SIG-M5 (cell line): ENCODE data around the gene RIMBP3C.
A peak's percentile ranks its signal among the peaks of the same experiment; 100 is the strongest.
"Not testable (repeated sequence)": the region's sequence is repeated elsewhere in the genome, so short reads cannot be mapped to it uniquely, and the experiment has no call there.

Experiments used
- DNase-seq: peaks from one replicate; lab custom pipeline; 2025; lab: John Stamatoyannopoulos, UW

The RIMBP3C gene

DNA sequence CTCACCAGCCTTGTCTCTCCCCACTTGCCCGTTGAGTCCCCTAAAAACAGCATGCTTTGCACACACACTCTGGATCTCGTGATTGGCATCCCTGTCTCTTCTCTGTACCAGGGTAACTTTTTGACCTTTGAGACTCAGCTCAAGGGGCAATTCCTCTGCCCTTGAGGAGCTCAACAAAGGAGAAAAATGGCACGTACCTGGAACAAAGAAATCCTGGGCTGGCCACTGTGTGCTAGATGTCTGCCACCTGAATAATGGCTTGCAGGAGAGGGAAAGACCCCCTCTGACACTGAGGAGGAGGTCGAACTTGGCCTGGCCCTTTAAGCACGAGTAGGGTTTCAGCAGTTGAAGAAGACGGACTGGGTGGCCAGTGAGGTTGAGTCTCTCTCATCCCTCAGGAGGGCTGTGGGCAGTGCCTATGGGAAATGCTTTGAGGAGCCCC, 22.1 kb upstream of the RIMBP3C start:
- no peak for DNase-seq

- DNase-seq: no peak
Observed at GRCh38 chr22:21571679-21572078, 20.4 kb upstream of the RIMBP3C start.

GRCh38 chr22:21570398-21570797, 19.1 kb upstream of the RIMBP3C start:
- no peak for DNase-seq

DNA sequence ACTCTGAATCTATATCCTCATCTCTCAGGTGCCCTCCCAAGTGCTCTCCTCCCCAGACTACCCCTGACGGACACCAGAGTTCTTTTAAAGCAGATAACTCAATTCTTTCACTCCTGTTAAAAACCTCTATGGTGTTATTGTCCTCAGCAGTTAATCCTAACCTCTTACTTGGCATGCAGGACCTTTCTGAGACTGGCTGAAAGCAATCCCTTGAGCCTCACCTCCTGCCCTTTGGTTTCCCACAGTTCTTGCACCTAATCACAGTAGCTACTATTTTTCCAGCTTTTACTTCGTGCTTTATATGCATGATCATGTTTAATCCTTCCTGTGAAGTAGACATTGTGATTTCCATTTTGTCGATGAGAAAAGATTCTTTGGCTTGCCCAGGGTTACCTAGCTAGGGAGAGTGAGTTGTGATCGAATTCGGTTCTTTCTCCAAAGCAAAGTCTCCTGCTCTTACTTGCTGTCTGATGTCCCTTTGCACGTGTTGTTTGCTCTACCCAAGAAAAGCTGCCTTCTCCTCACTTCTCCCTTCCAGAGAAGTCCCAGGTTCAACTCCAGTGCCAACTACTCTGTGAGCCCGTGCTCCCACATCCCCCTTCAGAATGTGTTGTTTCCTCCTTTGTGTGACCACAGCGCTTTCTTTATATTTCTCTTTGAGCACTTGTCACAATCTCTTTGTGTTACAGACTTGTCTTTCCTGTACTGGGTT, 18.4 kb upstream of the RIMBP3C start:
- DNase-seq: peak; percentile 65

GRCh38 chr22:21569076-21569427, 17.8 kb upstream of the RIMBP3C start:
- not testable (repeated sequence) for DNase-seq

DNA sequence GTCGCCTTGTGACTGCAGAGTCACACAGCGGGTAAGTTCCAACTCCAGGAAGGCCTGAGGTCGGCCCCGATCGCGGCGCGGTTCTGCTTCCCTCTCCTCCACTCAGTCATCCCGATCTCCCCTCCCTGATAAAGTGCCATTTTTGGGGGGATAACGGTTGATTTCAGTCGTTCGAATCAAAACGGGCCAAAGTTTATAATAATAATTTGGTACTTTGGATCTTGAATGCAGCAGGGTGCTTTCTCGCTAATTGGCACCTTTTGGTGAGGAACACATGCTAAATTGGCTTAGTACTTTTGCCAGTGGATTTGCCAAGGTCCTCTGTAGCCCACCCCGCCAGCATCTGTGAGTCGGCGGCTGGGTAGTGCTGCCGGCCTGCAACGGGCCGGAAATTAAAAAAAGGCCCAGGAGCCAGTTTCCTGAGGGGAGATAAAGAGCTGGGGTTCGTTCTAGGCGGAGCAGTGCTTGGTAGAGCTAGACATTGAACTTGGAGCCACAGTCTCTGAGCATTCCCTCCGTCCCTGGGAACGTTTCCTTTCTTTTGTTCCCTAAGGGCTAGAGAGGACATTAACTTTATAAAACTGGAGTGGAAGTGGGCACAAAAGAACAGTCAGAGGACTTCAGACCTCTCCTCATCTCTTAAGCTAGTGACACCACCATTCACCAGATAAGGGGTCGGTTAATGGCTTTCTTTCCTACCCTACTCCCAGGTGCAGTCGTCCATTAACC, 17.2 kb upstream of the RIMBP3C start:
- DNase-seq: no peak

- no peak for DNase-seq
Observed at GRCh38 chr22:21567456-21568346, 16.4 kb upstream of the RIMBP3C start, which contains the start of gene UBE2L3. Gene UBE2L3 (plus strand): TSS chr22:21567714. CDS start chr22:21567745, 31 bp downstream.

DNA sequence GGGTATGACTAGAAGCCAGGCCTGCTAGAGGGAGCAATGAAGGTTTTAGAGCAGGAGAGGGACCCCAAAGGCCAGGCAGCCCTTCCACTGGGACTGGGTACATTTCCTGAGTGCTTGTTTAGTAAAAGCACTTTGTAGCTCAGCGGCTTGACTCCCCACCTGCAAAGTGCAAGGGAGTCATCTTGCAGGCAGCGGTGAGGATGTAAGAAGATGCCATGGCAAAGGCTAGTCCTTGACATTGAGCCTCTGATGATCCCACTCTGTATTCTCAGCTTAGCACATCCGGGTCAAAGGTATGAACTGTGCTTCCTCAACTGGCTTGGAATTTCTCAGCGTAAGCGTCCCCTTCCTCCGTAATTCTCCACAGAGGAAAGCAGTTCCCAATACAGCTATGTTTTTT, 13.2 kb upstream of the RIMBP3C start:
- DNase-seq: no peak

DNA sequence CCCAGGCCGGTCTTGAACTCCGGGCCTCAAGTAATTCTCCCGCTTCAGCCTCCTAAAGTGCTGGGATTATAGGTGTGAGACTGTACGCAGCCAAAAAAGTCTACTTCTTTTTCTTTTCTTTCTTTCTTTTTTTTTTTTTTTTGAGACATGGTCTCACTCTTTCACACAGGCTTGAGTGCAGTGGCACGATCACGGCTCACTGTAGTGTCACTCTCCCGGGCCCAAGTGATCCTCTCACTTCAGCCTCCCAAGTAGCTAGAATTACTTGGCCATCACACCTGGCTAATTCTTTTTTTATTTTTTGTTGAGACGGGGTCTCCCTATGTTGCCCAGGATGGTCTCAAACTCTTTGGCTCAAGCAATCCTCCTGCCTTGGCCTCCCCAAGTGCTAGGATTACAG, 12.7 kb upstream of the RIMBP3C start:
- no peak for DNase-seq

- not testable (repeated sequence) for DNase-seq
Observed at GRCh38 chr22:21560657-21561056, 9.4 kb upstream of the RIMBP3C start.

DNA sequence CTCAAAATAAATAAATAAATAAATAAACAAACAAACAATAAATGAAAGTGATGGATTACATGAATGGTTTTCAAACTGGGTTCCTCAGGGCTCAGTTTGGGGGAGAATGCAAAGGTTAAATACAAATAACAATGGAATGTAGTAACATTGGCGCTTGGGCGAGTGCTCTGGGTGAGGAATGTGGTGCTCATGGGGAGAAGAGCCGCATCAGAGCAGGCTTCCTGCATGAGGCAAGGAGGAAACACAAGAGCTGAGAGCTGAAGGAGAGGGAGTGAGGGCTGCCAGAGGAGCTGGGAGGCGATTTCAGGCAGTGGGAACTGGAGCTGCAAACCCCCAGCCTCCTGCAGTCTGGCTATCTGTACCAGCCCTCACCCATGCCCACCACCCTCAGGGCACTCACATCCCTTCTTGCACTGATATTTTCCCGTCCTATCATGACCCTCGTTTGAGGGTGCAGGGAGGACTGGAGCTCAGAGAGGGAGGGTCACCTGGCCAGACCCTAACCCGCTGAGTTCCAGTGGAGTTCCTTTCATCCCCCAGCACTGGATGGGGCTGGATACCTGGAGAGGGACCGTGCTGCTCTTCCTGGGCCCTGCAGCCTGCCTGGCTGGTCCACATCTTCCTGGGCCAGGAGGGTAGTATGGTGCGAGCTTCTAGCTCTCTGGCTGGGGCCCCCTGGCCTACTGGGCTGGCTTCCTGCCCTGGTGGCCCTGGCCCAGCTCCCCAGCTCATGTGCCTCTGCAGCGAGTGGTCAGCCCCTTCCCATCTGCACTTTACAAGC, 8.3 kb upstream of the RIMBP3C start:
- DNase-seq: not testable (repeated sequence)

DNA sequence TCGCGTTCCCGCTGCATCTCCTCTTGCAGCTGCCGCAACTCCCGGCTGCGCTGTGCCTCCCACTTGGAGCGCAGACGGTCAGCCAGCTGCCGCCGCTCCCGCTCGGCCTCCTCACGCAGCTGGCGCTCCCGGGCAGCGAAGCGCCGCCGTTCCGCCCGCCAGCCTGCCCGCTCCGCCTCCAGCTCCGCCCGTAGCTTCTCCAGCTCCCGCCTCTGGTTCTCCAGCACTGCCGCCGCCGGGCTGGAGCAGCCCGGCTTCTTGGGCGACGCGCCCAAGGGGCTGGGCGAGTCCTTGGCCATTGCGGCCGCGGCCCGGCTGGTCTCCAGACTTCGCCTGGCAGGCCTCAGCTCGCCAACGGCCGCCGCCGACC, 598 bp downstream of the RIMBP3C start:
- not testable (repeated sequence) for DNase-seq

GRCh38 chr22:21550008-21550677, 1.1 kb downstream of the RIMBP3C start:
- DNase-seq: not testable (repeated sequence)

DNA sequence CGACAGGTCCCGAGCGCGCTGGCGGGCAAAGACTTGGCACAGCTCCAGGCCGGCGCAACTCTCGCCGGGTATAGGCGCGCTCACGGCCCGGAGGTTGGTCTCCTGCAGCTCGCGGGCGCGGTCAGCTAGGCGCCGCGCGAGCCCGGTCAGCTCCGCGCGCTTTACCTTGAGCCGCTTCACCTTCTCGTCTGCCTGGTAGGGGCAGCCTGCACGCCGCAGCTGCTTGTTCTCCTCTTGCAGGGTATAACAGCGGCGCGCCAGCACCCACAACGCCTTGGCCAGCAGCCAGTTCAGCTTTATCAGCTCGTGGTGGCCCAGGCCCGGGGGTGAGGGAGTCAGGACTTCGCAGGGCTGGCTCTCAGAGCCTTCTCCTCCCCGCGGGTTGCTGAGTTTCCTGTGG, 1.7 kb downstream of the RIMBP3C start:
- DNase-seq: not testable (repeated sequence)

GRCh38 chr22:21544432-21545322, 6.6 kb downstream of the RIMBP3C start:
- DNase-seq: not testable (repeated sequence)

GRCh38 chr22:21539862-21540261, 11.4 kb downstream of the RIMBP3C start:
- not testable (repeated sequence) for DNase-seq

DNA sequence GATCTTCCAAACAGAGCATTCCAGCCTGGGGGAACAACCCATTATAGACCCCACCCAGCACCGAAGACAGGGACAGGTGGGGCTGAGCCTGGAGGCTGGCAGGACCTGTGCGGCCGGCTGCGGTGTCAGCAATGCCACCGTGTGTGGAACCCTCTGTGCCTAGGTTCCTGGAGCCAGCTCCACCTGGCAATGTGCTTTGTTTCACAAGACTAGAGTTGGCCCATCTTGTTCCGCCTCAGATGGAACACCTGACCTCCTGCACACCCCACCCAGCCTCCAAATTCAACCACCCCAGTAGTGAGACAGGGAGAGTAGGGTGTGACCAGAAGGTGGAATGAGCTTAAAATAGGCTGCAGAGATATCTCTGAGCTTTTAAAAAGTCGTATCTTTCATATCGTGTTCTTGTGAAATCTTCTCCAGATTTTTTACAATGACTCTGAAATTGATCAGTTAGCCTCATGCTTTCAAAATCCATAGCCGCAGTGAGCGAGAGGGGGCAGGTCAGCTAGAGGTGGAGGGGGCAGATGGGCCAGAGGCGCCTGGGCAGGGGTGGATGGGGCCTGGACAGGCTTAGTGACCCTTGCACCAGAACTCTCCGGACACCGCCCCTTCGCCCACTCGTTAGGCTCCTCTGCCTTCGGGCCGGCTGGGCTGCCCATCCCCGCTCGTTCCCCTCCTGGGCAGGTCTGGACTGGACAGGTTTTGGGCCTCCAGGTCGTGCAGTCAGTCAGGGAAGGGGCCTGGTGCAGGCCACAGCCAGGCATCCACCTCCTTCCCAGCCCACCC, 18.2 kb downstream of the RIMBP3C start:
- DNase-seq: not testable (repeated sequence)

- not testable (repeated sequence) for DNase-seq
Observed at GRCh38 chr22:21531525-21531924, 19.7 kb downstream of the RIMBP3C start.
